SH-SY5Y (cell line): ENCODE measurements around the gene ADK.

Source experiments
- GATA2 ChIP-seq: IDR thresholded peaks from 2 replicates; pipeline ENCODE4 v1.6.1; 2011; ENCODE audit warnings: mild to moderate bottlenecking, low read depth, low read length
- GATA3 ChIP-seq: IDR thresholded peaks from 2 replicates; pipeline ENCODE4 v1.6.1; 2011; ENCODE audit warnings: low read depth, mild to moderate bottlenecking, low read length, moderate library complexity

GRCh38 chr10:74490551-74490950 is 339.5 kb downstream of the ADK start:
- no peak for TF ChIP-seq GATA3
- no peak for TF ChIP-seq GATA2
